ENCODE measurements around the gene CADM2. TPM values are rescaled to one million over a fixed set of nuclear protein-coding genes. Genes with fewer than 3 reads are reported as not detected.

Gene CADM2
- total RNA-seq, 1 experiment from 2014 or later, result 0.64 TPM

GRCh38 chr3:86109434-86109833 is 1150.6 kb downstream of the CADM2 start:
- intact Hi-C loops (cut with micrococcal nuclease; ENCODE audit: unreplicated experiment) (no loop called here), in situ Hi-C loops (cut with HindIII; ENCODE audit: low pct_unique_long_range_greater_than_20kb, low sequenced_read_pairs) (no loop called here)
- ChIA-PET POLR2A (no interaction called here), CTCF (no interaction called here)
- TF ChIP-seq REST (IDR thresholded peaks at IDR 0.05; ENCODE audit: insufficient read depth in 1 of 2, low read depth in 2 of 2, low read length in 1 of 2) (no peak), POLR2AphosphoS5 (IDR thresholded peaks at IDR 0.05; ENCODE audit: low read depth, low read length) (no peak), CTCF (IDR thresholded peaks at IDR 0.05) (no peak), SIN3A (IDR thresholded peaks at IDR 0.05; ENCODE audit: borderline replicate concordance, insufficient read depth, low read depth, low read length) (no peak)
- H3K36me3 ChIP-seq (ENCODE audit: control insufficient read depth, insufficient read depth, low read length), result no peaks in the 10 kb centered on the region
- no peaks in the 10 kb centered on the region for H3K9me3 ChIP-seq (ENCODE audit: control insufficient read depth, insufficient read depth, low read depth, low read length)
- no peak overlapping the region for H3K4me3 ChIP-seq (ENCODE audit: low read depth in 2 of 2, low read length in 2 of 2)
- H3K27ac ChIP-seq (ENCODE audit: low read length), result no peak overlapping the region
- H3K27me3 ChIP-seq (ENCODE audit: control insufficient read depth, insufficient read depth, low read length), result no peaks in the 10 kb centered on the region
- ATAC-seq, result no peak
- BruUV-seq (replicated peaks), result no TSS peak
- H3K4me1 ChIP-seq (ENCODE audit: control insufficient read depth, insufficient read depth, low read length), result no peaks in the 10 kb centered on the region
- DNase-seq (ENCODE audit: low read depth, low spot score), result no peak

Small RNAs within 50 kb of the gene (microRNA-seq; reads per million reads assigned to microRNA genes)
- gene MIR5688 (ENCODE audit: unreplicated experiment), result not detected
